ENCODE data around the gene TTC39C. TPM values are rescaled to one million over a fixed set of nuclear protein-coding genes. Genes with fewer than 3 reads are reported as not detected.

The TTC39C gene
- total RNA-seq, 2 experiments from 2014 or later = 82.6 to 91.8 TPM

DNA sequence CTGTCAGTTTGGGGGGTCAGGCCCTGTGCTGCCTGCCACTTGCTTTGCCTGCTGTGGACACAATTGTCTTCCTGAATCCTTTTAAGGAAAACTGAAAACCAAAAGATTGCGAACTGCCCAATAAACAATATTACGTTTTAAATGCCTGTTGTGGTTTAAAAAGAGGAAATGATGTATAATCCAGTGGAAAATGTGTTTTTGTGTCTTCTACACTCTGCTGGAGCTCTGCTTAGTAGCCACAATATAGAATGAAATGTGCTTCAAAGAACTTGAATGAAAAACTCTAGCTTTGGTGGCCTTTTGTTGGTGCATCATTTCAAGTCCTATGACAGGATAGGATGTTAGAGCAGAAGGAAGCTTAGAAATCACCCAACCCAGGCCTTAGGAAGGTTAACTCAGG lies 101.1 kb downstream of the TTC39C start:
- ChIA-PET CTCF (no interaction called here), POLR2A (interaction anchor here (0.6 to 1.1 kb wide), 2 partner anchors 10 to 12 kb away, joined by 3 read pairs; no protein-coding TSS in a partner anchor)
- Mint-ChIP-seq H3K4me1 (ENCODE audit: low read depth) (peaks cover 47% of the 10 kb centered on the region), H3K27me3 (no peaks in the 10 kb centered on the region), H3K27ac (peak overlapping the region; percentile 66), H3K36me3 (ENCODE audit: low read depth) (peaks cover 81% of the 10 kb centered on the region), H3K9me3 (no peaks in the 10 kb centered on the region), H3K4me3 (no peak overlapping the region)
- intact Hi-C loops (cut with DNase I, micrococcal nuclease) = loop anchor here (2.0 to 5.0 kb wide), 5 partner anchors 101 to 598 kb away; partner anchors contain the start of gene TTC39C (in 1 of the 2)
- H3K9me3 ChIP-seq (ENCODE audit: control insufficient read depth in 1 of 2, insufficient read depth in 1 of 2, low read length in 2 of 2) = no peaks in the 10 kb centered on the region
- no peaks in the 10 kb centered on the region for H3K27me3 ChIP-seq (ENCODE audit: control insufficient read depth in 1 of 2, insufficient read depth in 2 of 2, low read length in 2 of 2)
- H3K4me1 ChIP-seq (ENCODE audit: insufficient read depth, low read length) = peaks cover 22% of the 10 kb centered on the region
- no peak overlapping the region for H3K27ac ChIP-seq (ENCODE audit: low read depth in 1 of 2, low read length in 2 of 2)
- H3K36me3 ChIP-seq (ENCODE audit: insufficient read depth, low read length) = peaks cover 77% of the 10 kb centered on the region
- no peak overlapping the region for H3K4me3 ChIP-seq (ENCODE audit: low read length)
- TF ChIP-seq, protein P1, sequence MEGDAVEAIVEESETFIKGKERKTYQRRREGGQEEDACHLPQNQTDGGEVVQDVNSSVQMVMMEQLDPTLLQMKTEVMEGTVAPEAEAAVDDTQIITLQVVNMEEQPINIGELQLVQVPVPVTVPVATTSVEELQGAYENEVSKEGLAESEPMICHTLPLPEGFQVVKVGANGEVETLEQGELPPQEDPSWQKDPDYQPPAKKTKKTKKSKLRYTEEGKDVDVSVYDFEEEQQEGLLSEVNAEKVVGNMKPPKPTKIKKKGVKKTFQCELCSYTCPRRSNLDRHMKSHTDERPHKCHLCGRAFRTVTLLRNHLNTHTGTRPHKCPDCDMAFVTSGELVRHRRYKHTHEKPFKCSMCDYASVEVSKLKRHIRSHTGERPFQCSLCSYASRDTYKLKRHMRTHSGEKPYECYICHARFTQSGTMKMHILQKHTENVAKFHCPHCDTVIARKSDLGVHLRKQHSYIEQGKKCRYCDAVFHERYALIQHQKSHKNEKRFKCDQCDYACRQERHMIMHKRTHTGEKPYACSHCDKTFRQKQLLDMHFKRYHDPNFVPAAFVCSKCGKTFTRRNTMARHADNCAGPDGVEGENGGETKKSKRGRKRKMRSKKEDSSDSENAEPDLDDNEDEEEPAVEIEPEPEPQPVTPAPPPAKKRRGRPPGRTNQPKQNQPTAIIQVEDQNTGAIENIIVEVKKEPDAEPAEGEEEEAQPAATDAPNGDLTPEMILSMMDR (IDR thresholded peaks at IDR 0.05) = no peak
- DNase-seq = no peak
- peak; percentile 52 for ATAC-seq (ENCODE audit: poor library complexity)

DNA sequence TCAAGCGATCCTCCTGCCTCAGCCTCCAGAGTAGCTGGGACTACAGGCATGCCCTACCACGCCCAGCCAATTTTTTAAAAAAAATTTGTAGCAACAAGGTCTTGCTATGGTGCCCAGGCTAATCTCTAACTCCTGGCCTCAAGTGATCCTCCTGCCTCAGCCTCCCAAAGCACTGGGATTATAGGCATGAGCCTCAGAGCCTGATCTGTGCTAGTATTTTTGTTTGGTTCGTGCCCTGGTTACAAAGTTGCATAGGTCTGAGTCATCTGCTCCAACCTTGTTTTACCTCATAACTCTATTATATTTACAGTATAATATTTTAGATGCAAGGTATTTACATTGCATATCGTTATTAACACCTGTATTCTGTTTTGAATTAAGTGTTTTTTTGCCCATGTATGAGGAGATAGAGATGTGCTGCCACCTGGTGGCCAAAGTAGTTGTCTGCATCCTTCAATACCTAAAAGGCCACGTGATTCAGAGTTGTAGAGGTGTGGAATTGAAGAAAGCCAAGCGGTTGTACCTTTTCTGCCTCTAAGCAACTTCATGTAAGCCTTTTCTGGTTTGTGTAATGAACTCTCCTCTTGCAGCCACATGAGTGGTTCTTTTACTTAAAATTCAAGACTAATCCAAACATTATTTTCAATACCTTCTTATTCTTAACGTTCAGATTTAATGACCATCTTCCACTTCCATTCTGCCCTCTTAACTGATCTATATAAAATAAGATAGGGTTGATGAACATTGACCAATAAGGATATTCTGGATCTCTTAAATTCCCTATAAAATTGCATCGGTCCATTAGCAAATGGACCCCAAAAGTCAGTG lies 104.4 kb downstream of the TTC39C start:
- Histone ChIP-seq H3K9me3 (ENCODE audit: control insufficient read depth in 1 of 2, insufficient read depth in 1 of 2, low read length in 2 of 2) (no peaks in the 10 kb centered on the region), H3K4me1 (ENCODE audit: insufficient read depth, low read length) (peaks cover 6% of the 10 kb centered on the region), H3K27me3 (ENCODE audit: control insufficient read depth in 1 of 2, insufficient read depth in 2 of 2, low read length in 2 of 2) (no peaks in the 10 kb centered on the region), H3K27ac (ENCODE audit: low read depth in 1 of 2, low read length in 2 of 2) (no peak overlapping the region), H3K36me3 (ENCODE audit: insufficient read depth, low read length) (peaks cover 86% of the 10 kb centered on the region), H3K4me3 (ENCODE audit: low read length) (no peak overlapping the region)
- Mint-ChIP-seq H3K27me3 (no peaks in the 10 kb centered on the region), H3K36me3 (ENCODE audit: low read depth) (peaks cover 92% of the 10 kb centered on the region), H3K27ac (peak overlapping the region; percentile 73), H3K4me3 (no peak overlapping the region), H3K4me1 (ENCODE audit: low read depth) (peaks cover 42% of the 10 kb centered on the region), H3K9me3 (no peaks in the 10 kb centered on the region)
- CTCF ChIA-PET = interaction anchor here (0.9 to 2.9 kb wide), 5 partner anchors 37 to 620 kb away, joined by 3 to 9 read pairs (median 7); no protein-coding TSS in a partner anchor
- TF ChIP-seq, protein P1 (IDR thresholded peaks at IDR 0.05) = peak; percentile 91
- ATAC-seq (ENCODE audit: poor library complexity) (peak; percentile 90), DNase-seq (peak; percentile 69 to 92 (median 76))
- intact Hi-C loops (cut with DNase I, micrococcal nuclease) = loop anchor here (1.0 to 5.0 kb wide), 10 partner anchors 104 to 602 kb away; partner anchors contain the start of gene TTC39C (in 1 of the 2)
- POLR2A ChIA-PET = interaction anchor here (1.5 kb wide), 1 partner anchor 20 kb away, joined by 3 read pairs; the partner anchor contains the start of gene CABYR

DNA sequence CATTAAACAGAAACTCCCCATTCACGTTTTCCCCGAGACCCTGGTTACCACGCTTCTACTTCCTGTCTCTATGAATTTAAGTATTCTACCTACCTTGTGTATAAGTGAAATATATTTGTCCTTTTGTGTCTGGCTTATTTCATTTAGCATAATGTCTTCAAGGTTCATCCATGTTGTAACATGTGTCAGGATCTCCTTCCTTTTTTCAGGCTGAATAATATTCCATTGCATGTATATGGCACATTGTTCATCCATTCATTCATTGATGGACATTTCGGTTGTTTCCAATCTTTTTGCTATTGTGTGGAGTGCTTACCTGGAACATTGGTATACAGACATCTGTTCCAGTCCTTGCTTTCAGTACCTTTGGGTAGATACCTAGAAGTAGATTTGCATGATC lies 106.1 kb downstream of the TTC39C start:
- ChIA-PET CTCF (interaction anchor here (1.1 to 2.3 kb wide), 2 partner anchors 14 to 297 kb away, joined by 3 to 7 read pairs; no protein-coding TSS in a partner anchor), POLR2A (interaction anchor here (0.9 kb wide), 1 partner anchor 18 kb away, joined by 3 read pairs; the partner anchor contains the start of gene CABYR)
- TF ChIP-seq, protein P1 (IDR thresholded peaks at IDR 0.05) = no peak
- H3K36me3 ChIP-seq (ENCODE audit: insufficient read depth, low read length) = peaks cover 84% of the 10 kb centered on the region
- intact Hi-C loops (cut with DNase I, micrococcal nuclease) = no loop called here
- H3K27me3 Mint-ChIP-seq = no peaks in the 10 kb centered on the region
- ATAC-seq (ENCODE audit: poor library complexity) = no peak
- no peak overlapping the region for H3K27ac Mint-ChIP-seq
- H3K4me1 ChIP-seq (ENCODE audit: insufficient read depth, low read length) = no peaks in the 10 kb centered on the region
- DNase-seq = no peak
- peaks cover 92% of the 10 kb centered on the region for H3K36me3 Mint-ChIP-seq (ENCODE audit: low read depth)
- no peaks in the 10 kb centered on the region for H3K27me3 ChIP-seq (ENCODE audit: control insufficient read depth in 1 of 2, insufficient read depth in 2 of 2, low read length in 2 of 2)
- H3K4me1 Mint-ChIP-seq (ENCODE audit: low read depth) = peaks cover 25% of the 10 kb centered on the region
- no peak overlapping the region for H3K27ac ChIP-seq (ENCODE audit: low read depth in 1 of 2, low read length in 2 of 2)
- no peaks in the 10 kb centered on the region for H3K9me3 Mint-ChIP-seq
- no peaks in the 10 kb centered on the region for H3K9me3 ChIP-seq (ENCODE audit: control insufficient read depth in 1 of 2, insufficient read depth in 1 of 2, low read length in 2 of 2)
- H3K4me3 Mint-ChIP-seq = no peak overlapping the region
- H3K4me3 ChIP-seq (ENCODE audit: low read length) = no peak overlapping the region
